Activated T-helper 2 cell treated with anti-CD3 and anti-CD28 coated beads, Interferon-gamma antibody, Interleukin-2, Interleukin-4, amounts not matched to agents 10 μg/mL and 5 μg/mL and 100 μg/mL, durations not matched to agents 14 hours and 24 hours and 36 hours (primary cell): ENCODE data around the gene TTPAL. TPM values are rescaled to one million over a fixed set of nuclear protein-coding genes. Genes with fewer than 3 reads are reported as not detected.

Source experiments
- DNase-seq: peaks from one replicate; pipeline ENCODE4 v3.0.0; 2021; ENCODE audit warnings: low spot score
- H3K27ac Mint-ChIP-seq: one replicate; pipeline ENCODE4 v1.8.0; 2021; ENCODE audit warnings: mixed read lengths
- H3K27me3 Mint-ChIP-seq: one replicate; pipeline ENCODE4 v1.8.0; 2021; ENCODE audit warnings: low read depth, mixed read lengths
- H3K36me3 Mint-ChIP-seq: one replicate; pipeline ENCODE4 v1.8.0; 2021; ENCODE audit warnings: low read depth, mixed read lengths
- H3K4me1 Mint-ChIP-seq: one replicate; pipeline ENCODE4 v1.8.0; 2021; ENCODE audit warnings: low read depth, mixed read lengths
- H3K4me3 Mint-ChIP-seq: one replicate; pipeline ENCODE4 v1.8.0; 2021; ENCODE audit warnings: low read depth, mild to moderate bottlenecking, moderate library complexity, mixed read lengths
- H3K9me3 Mint-ChIP-seq: one replicate; pipeline ENCODE4 v1.8.0; 2021; ENCODE audit warnings: mixed read lengths
- intact Hi-C: fragments of 100-400 bp; cut with micrococcal nuclease; formaldehyde crosslinking; loops from one replicate; pipeline ENCODE4 v1.15.1; 2023
- total RNA-seq: library from RNA; stranded (reverse); gene quantifications from 2 replicates; pipeline ENCODE4 v1.2.3, GENCODE V29; 2022

Gene TTPAL
- total RNA-seq, 1 donor from 2014 or later = 19.7 TPM

GRCh38 chr20:44448753-44449546 lies 26.7 kb upstream of the TTPAL start:
- intact Hi-C loops = no loop called here
- no peak overlapping the region for H3K27ac Mint-ChIP-seq
- H3K4me3 Mint-ChIP-seq = no peak overlapping the region
- no peaks in the 10 kb centered on the region for H3K4me1 Mint-ChIP-seq
- H3K9me3 Mint-ChIP-seq = no peaks in the 10 kb centered on the region
- DNase-seq = no peak
- no peaks in the 10 kb centered on the region for H3K27me3 Mint-ChIP-seq
- no peaks in the 10 kb centered on the region for H3K36me3 Mint-ChIP-seq

GRCh38 chr20:44449864-44450263 lies 25.8 kb upstream of the TTPAL start:
- Mint-ChIP-seq H3K27me3 (no peaks in the 10 kb centered on the region), H3K4me3 (no peak overlapping the region), H3K36me3 (no peaks in the 10 kb centered on the region), H3K9me3 (no peaks in the 10 kb centered on the region), H3K4me1 (no peaks in the 10 kb centered on the region), H3K27ac (no peak overlapping the region)
- no peak for DNase-seq
- intact Hi-C loops = no loop called here

GRCh38 chr20:44450281-44450889 lies 25.3 kb upstream of the TTPAL start:
- DNase-seq = no peak
- Mint-ChIP-seq H3K4me1 (no peaks in the 10 kb centered on the region), H3K9me3 (no peaks in the 10 kb centered on the region), H3K36me3 (no peaks in the 10 kb centered on the region), H3K27ac (no peak overlapping the region), H3K27me3 (no peaks in the 10 kb centered on the region), H3K4me3 (no peak overlapping the region)
- intact Hi-C loops = no loop called here

DNA sequence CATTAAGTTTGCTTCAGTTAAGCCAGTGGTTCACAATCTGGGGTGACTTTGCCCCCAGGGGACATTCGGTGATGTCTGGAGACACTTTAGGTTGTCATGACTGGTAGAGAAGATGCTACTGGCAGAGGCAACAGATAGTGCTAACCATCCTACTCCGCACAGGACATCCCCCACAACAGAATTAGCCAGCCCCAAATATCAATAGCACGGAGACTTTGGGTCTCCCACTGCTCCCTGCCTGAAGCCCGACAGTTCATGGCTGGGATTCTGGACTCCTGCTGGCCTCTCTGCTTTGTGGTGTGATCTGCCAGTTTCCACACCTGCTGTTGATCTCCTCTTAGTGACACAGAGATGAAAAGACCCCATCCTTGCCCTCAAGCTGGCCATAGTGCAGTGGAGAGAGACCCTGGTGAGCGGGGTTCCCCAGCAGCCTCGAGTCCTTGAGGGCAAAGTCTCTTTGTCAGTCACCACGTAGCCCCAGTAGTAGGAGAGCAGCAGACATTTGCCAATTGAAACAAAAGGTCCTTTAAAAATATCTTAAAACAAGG lies 24.7 kb upstream of the TTPAL start:
- no peaks in the 10 kb centered on the region for H3K36me3 Mint-ChIP-seq
- H3K4me1 Mint-ChIP-seq = no peaks in the 10 kb centered on the region
- H3K4me3 Mint-ChIP-seq = no peak overlapping the region
- no peaks in the 10 kb centered on the region for H3K27me3 Mint-ChIP-seq
- no peak overlapping the region for H3K27ac Mint-ChIP-seq
- H3K9me3 Mint-ChIP-seq = no peaks in the 10 kb centered on the region
- intact Hi-C loops = no loop called here
- DNase-seq = no peak

GRCh38 chr20:44454306-44454963 lies 21.2 kb upstream of the TTPAL start:
- Mint-ChIP-seq H3K4me3 (no peak overlapping the region), H3K27ac (no peak overlapping the region), H3K27me3 (no peaks in the 10 kb centered on the region), H3K4me1 (no peaks in the 10 kb centered on the region), H3K36me3 (no peaks in the 10 kb centered on the region), H3K9me3 (no peaks in the 10 kb centered on the region)
- intact Hi-C loops = no loop called here
- DNase-seq = no peak

- H3K9me3 Mint-ChIP-seq = no peaks in the 10 kb centered on the region
- H3K36me3 Mint-ChIP-seq = no peaks in the 10 kb centered on the region
- no peaks in the 10 kb centered on the region for H3K27me3 Mint-ChIP-seq
- H3K27ac Mint-ChIP-seq = no peak overlapping the region
- intact Hi-C loops = no loop called here
- DNase-seq = no peak
- no peak overlapping the region for H3K4me3 Mint-ChIP-seq
- H3K4me1 Mint-ChIP-seq = no peaks in the 10 kb centered on the region
These were observed 20.5 kb upstream of the TTPAL start for GRCh38 chr20:44455126-44455525.

GRCh38 chr20:44456611-44457010 lies 19.1 kb upstream of the TTPAL start:
- H3K4me1 Mint-ChIP-seq = no peaks in the 10 kb centered on the region
- no peak overlapping the region for H3K27ac Mint-ChIP-seq

DNA sequence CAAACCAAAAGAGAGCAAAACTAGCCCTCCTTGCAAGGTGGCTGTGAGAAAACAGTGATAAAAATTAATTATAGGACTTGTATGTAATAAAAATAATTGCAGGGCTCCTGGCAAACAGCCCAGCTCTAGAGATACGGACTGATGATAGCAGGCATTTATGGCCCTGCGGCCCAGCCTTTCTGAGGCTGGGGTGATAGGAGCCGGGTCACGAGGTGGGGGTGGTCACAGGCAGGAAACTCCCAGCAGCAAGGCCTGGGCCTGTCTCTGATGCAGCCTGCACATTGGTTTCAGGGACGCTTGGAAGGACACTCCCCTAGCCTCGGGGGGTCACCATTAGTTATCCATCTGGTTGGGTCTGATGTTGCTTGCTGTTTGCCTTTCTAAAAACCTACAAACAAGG lies 18.7 kb upstream of the TTPAL start:
- Mint-ChIP-seq H3K27ac (no peak overlapping the region), H3K4me3 (no peak overlapping the region), H3K27me3 (no peaks in the 10 kb centered on the region), H3K36me3 (no peaks in the 10 kb centered on the region), H3K9me3 (no peaks in the 10 kb centered on the region), H3K4me1 (no peaks in the 10 kb centered on the region)
- no peak for DNase-seq
- intact Hi-C loops = no loop called here

More at GRCh38 chr20:44456611-44457010, 19.1 kb upstream of the TTPAL start:
- intact Hi-C loops = no loop called here
- no peaks in the 10 kb centered on the region for H3K9me3 Mint-ChIP-seq
- no peak overlapping the region for H3K4me3 Mint-ChIP-seq
- H3K27me3 Mint-ChIP-seq = no peaks in the 10 kb centered on the region
- no peak for DNase-seq
- no peaks in the 10 kb centered on the region for H3K36me3 Mint-ChIP-seq

GRCh38 chr20:44459271-44459670 lies 16.4 kb upstream of the TTPAL start:
- Mint-ChIP-seq H3K4me1 (no peaks in the 10 kb centered on the region), H3K36me3 (no peaks in the 10 kb centered on the region), H3K9me3 (no peaks in the 10 kb centered on the region), H3K27me3 (no peaks in the 10 kb centered on the region), H3K27ac (no peak overlapping the region), H3K4me3 (no peak overlapping the region)
- DNase-seq = no peak
- intact Hi-C loops = no loop called here

DNA sequence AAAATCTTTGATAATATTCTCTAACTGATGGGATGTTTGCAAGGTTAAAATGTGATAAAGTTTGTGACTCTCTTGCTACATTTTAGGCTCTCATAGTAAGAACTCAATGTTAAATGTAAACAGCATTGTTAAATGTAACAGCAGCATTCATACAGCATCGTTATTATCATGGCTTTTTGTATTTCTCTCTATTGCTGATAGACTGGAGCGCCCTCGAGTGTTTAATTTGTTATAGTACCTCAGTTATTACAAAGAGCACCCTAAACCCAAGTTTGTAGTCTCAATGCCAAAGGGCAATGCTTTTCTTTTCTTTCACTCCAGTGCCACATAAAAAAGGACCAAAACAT lies 14.9 kb upstream of the TTPAL start:
- Mint-ChIP-seq H3K4me3 (no peak overlapping the region), H3K9me3 (no peaks in the 10 kb centered on the region), H3K36me3 (no peaks in the 10 kb centered on the region), H3K27ac (no peak overlapping the region), H3K4me1 (no peaks in the 10 kb centered on the region), H3K27me3 (no peaks in the 10 kb centered on the region)
- no peak for DNase-seq
- intact Hi-C loops = loop anchor here (10.0 kb wide), 1 partner anchor 246 kb away; the partner anchor contains the start of gene OSER1

- Mint-ChIP-seq H3K4me1 (no peaks in the 10 kb centered on the region), H3K36me3 (no peaks in the 10 kb centered on the region), H3K9me3 (no peaks in the 10 kb centered on the region), H3K27ac (no peak overlapping the region), H3K27me3 (no peaks in the 10 kb centered on the region), H3K4me3 (no peak overlapping the region)
- DNase-seq = no peak
- intact Hi-C loops = loop anchor here (10.0 kb wide), 1 partner anchor 246 kb away; the partner anchor contains the start of gene OSER1
These were observed 14.4 kb upstream of the TTPAL start for GRCh38 chr20:44461142-44461802.

DNA sequence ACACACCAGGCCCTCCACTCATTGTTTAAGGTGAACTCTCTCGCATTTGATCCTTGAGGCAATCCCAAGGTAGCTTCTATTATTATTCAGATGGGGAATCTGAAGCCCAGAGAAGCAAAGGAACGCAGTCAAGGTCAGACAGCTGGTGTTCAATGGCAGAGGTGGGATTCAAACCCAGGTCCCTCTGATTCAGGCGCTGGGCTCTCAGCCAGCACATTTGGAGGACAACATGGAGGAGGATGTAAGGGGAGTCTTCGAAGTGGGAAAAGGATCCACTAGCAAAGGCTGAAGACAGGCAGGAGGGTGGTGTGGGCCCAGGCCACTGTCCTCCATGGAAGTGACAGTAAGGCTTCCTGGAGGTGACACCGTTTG lies 13.9 kb upstream of the TTPAL start:
- DNase-seq = no peak
- no peaks in the 10 kb centered on the region for H3K36me3 Mint-ChIP-seq
- no peaks in the 10 kb centered on the region for H3K4me1 Mint-ChIP-seq
- H3K4me3 Mint-ChIP-seq = no peak overlapping the region
- no peaks in the 10 kb centered on the region for H3K9me3 Mint-ChIP-seq
- intact Hi-C loops = loop anchor here (10.0 kb wide), 1 partner anchor 247 kb away; the partner anchor contains the start of gene OSER1
- no peak overlapping the region for H3K27ac Mint-ChIP-seq
- peaks cover 1% of the 10 kb centered on the region for H3K27me3 Mint-ChIP-seq
